SK-N-SH (cell line): ENCODE data around the gene TMEM63C. TPM values are rescaled to one million over a fixed set of nuclear protein-coding genes. Genes with fewer than 3 reads are reported as not detected.

Experiments
- CTCF ChIA-PET: fragments of 300-600, 350-600 bp; formaldehyde crosslinking; extraction: SDS; loops from one replicate; lab custom pipeline; 2021; lab: Yijun Ruan, JAX
- POLR2A ChIA-PET: fragments of 350-600 bp; sonication (Branson Sonifier 250); formaldehyde crosslinking; extraction: SDS; loops from one replicate; lab custom pipeline; 2020; ENCODE audit warnings: antibody characterized with exemption, inconsistent platforms; lab: Yijun Ruan, JAX
- DNase-seq: peaks from one replicate; pipeline ENCODE4 v3.0.0; 2012
- H2AFZ ChIP-seq: fragments of 200-600 bp; sonication (generic); 2 replicates; pipeline ENCODE4 v1.8.1; 2016; ENCODE audit warnings: antibody characterized with exemption, mild to moderate bottlenecking, low read depth
- H3F3A ChIP-seq: fragments of 200-600 bp; sonication (generic); replicated peaks from 2 replicates; pipeline ENCODE3; 2016; ENCODE audit warnings: antibody characterized with exemption, mild to moderate bottlenecking; ENCODE audit not compliant: insufficient read depth
- H3K27ac ChIP-seq, 2 experiments: fragments of 200-500 bp in 1 of 2; fragments of 200-600 bp in 1 of 2; sonication (Bioruptor generic) in 1 of 2; sonication (generic), shearing (Covaris generic) in 1 of 2; 2 replicates each; pipeline versions ENCODE4 v1.5.1 to v1.6.1; 2014 to 2016; ENCODE audit warnings: low read depth in 2 of 2, inconsistent platforms in 1 of 2, low read length in 1 of 2, mild to moderate bottlenecking in 1 of 2, mixed read lengths in 1 of 2
- H3K27me3 ChIP-seq: fragments of 200-600 bp; sonication (generic), shearing (Covaris generic); 2 replicates; pipeline ENCODE4 v1.6.1; 2016; ENCODE audit warnings: mixed run types; ENCODE audit not compliant: insufficient read depth
- H3K36me3 ChIP-seq, 2 experiments: fragments of 200-500 bp in 1 of 2; fragments of 200-600 bp in 1 of 2; sonication (Bioruptor generic) in 1 of 2; sonication (generic) in 1 of 2; replicated peaks in 1 of 2; 2 replicates each; pipeline versions ENCODE3 to v1.5.1; 2014 to 2016; ENCODE audit warnings: low read length in 1 of 2, mild to moderate bottlenecking in 1 of 2; ENCODE audit not compliant: insufficient read depth in 2 of 2, control insufficient read depth in 1 of 2
- H3K4me1 ChIP-seq, 2 experiments: fragments of 200-500 bp in 1 of 2; fragments of 200-600 bp in 1 of 2; sonication (Bioruptor generic) in 1 of 2; sonication (generic), shearing (Covaris generic) in 1 of 2; 2 replicates each; pipeline versions ENCODE4 v1.5.1 to v1.6.1; 2014 to 2016; ENCODE audit warnings: low read depth in 1 of 2, low read length in 1 of 2, mixed run types in 1 of 2; ENCODE audit not compliant: insufficient read depth in 2 of 2, control insufficient read depth in 1 of 2
- H3K4me2 ChIP-seq: fragments of 200-600 bp; sonication (generic), shearing (Covaris generic); 2 replicates; pipeline ENCODE4 v1.6.1; 2017; ENCODE audit warnings: mixed run types
- H3K4me3 ChIP-seq, 2 experiments: fragments of 200-500 bp in 1 of 2; fragments of 200-600 bp in 1 of 2; sonication (Bioruptor generic) in 1 of 2; sonication (generic), shearing (Covaris generic) in 1 of 2; 2 replicates each; pipeline versions ENCODE4 v1.5.1 to v1.8.1; 2014 to 2016; ENCODE audit warnings: low read depth in 2 of 2, inconsistent platforms in 1 of 2, low read length in 1 of 2, mild to moderate bottlenecking in 1 of 2, mixed read lengths in 1 of 2, moderate library complexity in 1 of 2
- H3K79me2 ChIP-seq: fragments of 200-600 bp; sonication (generic); 2 replicates; pipeline ENCODE4 v1.8.1; 2017; ENCODE audit warnings: mild to moderate bottlenecking; ENCODE audit not compliant: insufficient read depth
- H3K9ac ChIP-seq: fragments of 200-600 bp; sonication (generic); 2 replicates; pipeline ENCODE4 v1.6.1; 2017; ENCODE audit warnings: mixed run types
- H3K9me2 ChIP-seq: fragments of 200-600 bp; sonication (generic); 2 replicates; pipeline ENCODE4 v1.6.1; 2017; ENCODE audit warnings: mixed run types
- H3K9me3 ChIP-seq: fragments of 200-600 bp; sonication (generic); 2 replicates; pipeline ENCODE4 v1.6.1; 2017; ENCODE audit warnings: mixed run types, mild to moderate bottlenecking, moderate library complexity
- H4K20me1 ChIP-seq: fragments of 200-600 bp; sonication (generic); 2 replicates; pipeline ENCODE4 v1.6.1; 2017; ENCODE audit warnings: mild to moderate bottlenecking, mixed run types; ENCODE audit not compliant: insufficient read depth
- CHD2 ChIP-seq: fragments of 150-350 bp; IDR thresholded peaks from 2 replicates; pipeline ENCODE4 v1.6.1; 2018; ENCODE audit warnings: low read length; ENCODE audit not compliant: partially characterized antibody
- EP300 ChIP-seq, 2 experiments: IDR thresholded peaks; 2 replicates each; pipeline versions ENCODE4 v1.4.0 to v1.6.1; 2012; ENCODE audit warnings: borderline replicate concordance in 1 of 2, low read depth in 1 of 2, low read length in 1 of 2
- EZH2phosphoT487 ChIP-seq: fragments of 200-600 bp; sonication (generic); IDR thresholded peaks from 2 replicates; pipeline ENCODE4 v1.6.1; 2017; ENCODE audit warnings: low read depth, mixed run types, mild to moderate bottlenecking, antibody characterized with exemption, moderate library complexity, borderline replicate concordance
- FOSL2 ChIP-seq: IDR thresholded peaks from 2 replicates; pipeline ENCODE4 v1.4.0; 2012; ENCODE audit warnings: low read depth, mild to moderate bottlenecking, moderate library complexity, borderline replicate concordance
- FOXM1 ChIP-seq: IDR thresholded peaks from 2 replicates; pipeline ENCODE4 v1.4.0; 2012; ENCODE audit warnings: low read depth, mild to moderate bottlenecking
- GABPA ChIP-seq: IDR thresholded peaks from 2 replicates; pipeline ENCODE4 v1.4.0; 2012; ENCODE audit warnings: low read depth, mild to moderate bottlenecking
- GATA2 ChIP-seq: sonication (generic); formaldehyde crosslinking; IDR thresholded peaks from 2 replicates; pipeline ENCODE4 v1.5.0; 2020; ENCODE audit warnings: mild to moderate bottlenecking, missing genetic modification reagents
- JUND ChIP-seq: IDR thresholded peaks from 2 replicates; pipeline ENCODE4 v1.4.0; 2012
- NFIC ChIP-seq: IDR thresholded peaks from 2 replicates; pipeline ENCODE4 v1.4.0; 2012; ENCODE audit warnings: borderline replicate concordance
- NRF1 ChIP-seq: IDR thresholded peaks from 2 replicates; pipeline ENCODE4 v1.6.1; 2012; ENCODE audit warnings: low read depth, mild to moderate bottlenecking, low read length
- PBX3 ChIP-seq: IDR thresholded peaks from 2 replicates; pipeline ENCODE4; 2012
- POLR2AphosphoS5 ChIP-seq: IDR thresholded peaks from 2 replicates; pipeline ENCODE4 v1.6.1; 2012; ENCODE audit warnings: low read depth, low read length
- RAD21 ChIP-seq: IDR thresholded peaks from 2 replicates; pipeline ENCODE4 v1.6.1; 2012; ENCODE audit warnings: mild to moderate bottlenecking, low read length
- RXRA ChIP-seq: IDR thresholded peaks from 2 replicates; pipeline ENCODE4 v1.4.0; 2012; ENCODE audit warnings: low read depth, mild to moderate bottlenecking, borderline replicate concordance
- USF2 ChIP-seq: fragments of 150-350 bp; IDR thresholded peaks from 2 replicates; pipeline ENCODE4 v1.6.1; 2017; ENCODE audit warnings: antibody characterized with exemption, low read length, low read depth, borderline replicate concordance
- WGBS: methylation state at CpG from one replicate; pipeline ENCODE4 v1.1.6; 2017; ENCODE audit warnings: low lambda C conversion rate; 5-methylcytosine and 5-hydroxymethylcytosine counted together
- polyA plus RNA-seq, 3 experiments: library from polyadenylated mRNA; depleted of rRNA; stranded (reverse); fragments of >200 nt; gene quantifications; 2 replicates each; pipeline ENCODE4 v1.2.3, GENCODE V29; 2012
- TF ChIP-seq, protein P1 (sequence below): IDR thresholded peaks from 2 replicates; pipeline ENCODE4 v1.4.0; 2012; ENCODE audit warnings: low read depth, borderline replicate concordance

Gene TMEM63C
- polyA plus RNA-seq, 1 of the 3 experiments (the other 2 are of a cell fraction), result 0.25 TPM

- Histone ChIP-seq H3K4me2 (no peak overlapping the region), H3K36me3 (no peaks in the 10 kb centered on the region), H3K4me1 (no peaks in the 10 kb centered on the region)
- no CpG with 5 or more reads among the region's 3 CpGs for WGBS
- POLR2A ChIA-PET, result no interaction called here
- no peak for DNase-seq
- TF ChIP-seq PBX3, result no peak
- TF ChIP-seq GATA2 (CRISPR knock-in tag), result no peak
- TF ChIP-seq EZH2phosphoT487, result no peak
- no peak for TF ChIP-seq JUND
- TF ChIP-seq POLR2AphosphoS5, result no peak
- TF ChIP-seq CHD2, result no peak
- no peak for TF ChIP-seq USF2
- TF ChIP-seq EP300 (IDR thresholded peaks at IDR 0.05; ENCODE audit: borderline replicate concordance in 1 of 2, low read depth in 1 of 2, low read length in 1 of 2), result no peak
- no peak for TF ChIP-seq FOSL2
- no peak for TF ChIP-seq RXRA
- TF ChIP-seq RAD21, result no peak
- no peak for TF ChIP-seq FOXM1
- TF ChIP-seq GABPA, result no peak
- TF ChIP-seq NFIC, result no peak
- TF ChIP-seq, protein P1, sequence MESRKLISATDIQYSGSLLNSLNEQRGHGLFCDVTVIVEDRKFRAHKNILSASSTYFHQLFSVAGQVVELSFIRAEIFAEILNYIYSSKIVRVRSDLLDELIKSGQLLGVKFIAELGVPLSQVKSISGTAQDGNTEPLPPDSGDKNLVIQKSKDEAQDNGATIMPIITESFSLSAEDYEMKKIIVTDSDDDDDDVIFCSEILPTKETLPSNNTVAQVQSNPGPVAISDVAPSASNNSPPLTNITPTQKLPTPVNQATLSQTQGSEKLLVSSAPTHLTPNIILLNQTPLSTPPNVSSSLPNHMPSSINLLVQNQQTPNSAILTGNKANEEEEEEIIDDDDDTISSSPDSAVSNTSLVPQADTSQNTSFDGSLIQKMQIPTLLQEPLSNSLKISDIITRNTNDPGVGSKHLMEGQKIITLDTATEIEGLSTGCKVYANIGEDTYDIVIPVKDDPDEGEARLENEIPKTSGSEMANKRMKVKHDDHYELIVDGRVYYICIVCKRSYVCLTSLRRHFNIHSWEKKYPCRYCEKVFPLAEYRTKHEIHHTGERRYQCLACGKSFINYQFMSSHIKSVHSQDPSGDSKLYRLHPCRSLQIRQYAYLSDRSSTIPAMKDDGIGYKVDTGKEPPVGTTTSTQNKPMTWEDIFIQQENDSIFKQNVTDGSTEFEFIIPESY, result no peak
- no peak for TF ChIP-seq NRF1
- TF ChIP-seq, all 33 proteins: peak for 0
- Histone ChIP-seq H4K20me1 (no peaks in the 10 kb centered on the region), H3K27me3 (no peaks in the 10 kb centered on the region; the same call in 1 of the 2 replicates), H2AFZ (no peak overlapping the region), H3K9me2 (no peaks in the 10 kb centered on the region), H3K27ac (no peak overlapping the region), H3K9ac (no peak overlapping the region), H3F3A (no peaks in the 10 kb centered on the region), H3K9me3 (no peaks in the 10 kb centered on the region), H3K79me2 (no peaks in the 10 kb centered on the region), H3K4me3 (no peak overlapping the region)
- CTCF ChIA-PET, result interaction anchor here (0.5 to 1.9 kb wide), 8 partner anchors 11 to 557 kb away, joined by 3 to 10 read pairs (median 4); no protein-coding TSS in a partner anchor
Observed at GRCh38 chr14:77238356-77238755, 56.8 kb downstream of the TMEM63C start.
